ENCODE results near the gene ZNF23. TPM values are rescaled to one million over a fixed set of nuclear protein-coding genes. Genes with fewer than 3 reads are reported as not detected.
A peak's percentile ranks its signal among the peaks of the same experiment; 100 is the strongest.

Gene ZNF23
- total and polyA plus RNA-seq, 5 experiments from 2014 or later: 8.3 to 18.2 (median 9.6) TPM

- POLR2A ChIA-PET: interaction anchor here (4.6 kb wide), 1 partner anchor 24 kb away, joined by 30 read pairs; no protein-coding TSS in a partner anchor
- no peaks in the 10 kb centered on the region for H3K27me3 Mint-ChIP-seq
- H3K4me1 Mint-ChIP-seq: peaks cover 15 to 39% (median 29%) of the 10 kb centered on the region in 4 donors
- peaks cover 0 to under 1% (median 0%) of the 10 kb centered on the region in 9 donors for H3K9me3 Mint-ChIP-seq
- ATAC-seq: no peak
- DNase-seq: no peak
- H3K4me3 Mint-ChIP-seq: peak overlapping the region in 7 of 10 donors; percentile 9 to 96 (median 62)
- H3K27ac Mint-ChIP-seq: peak overlapping the region in 1 of 10 donors; percentile 48
- peaks cover 7 to 18% (median 7%) of the 10 kb centered on the region in 3 donors for H3K36me3 Mint-ChIP-seq
These were observed 1.8 kb downstream of the ZNF23 start for GRCh38 chr16:71460236-71460635.

GRCh38 chr16:71459510-71459909 lies 2.5 kb downstream of the ZNF23 start:
- Mint-ChIP-seq H3K9me3 (peaks cover 0 to 7% (median 0%) of the 10 kb centered on the region in 9 donors), H3K27ac (peak overlapping the region in 1 of 10 donors; percentile 16), H3K36me3 (peaks cover 14 to 25% (median 15%) of the 10 kb centered on the region in 3 donors), H3K4me1 (peaks cover 15 to 39% (median 29%) of the 10 kb centered on the region in 4 donors), H3K4me3 (no peak overlapping the region), H3K27me3 (no peaks in the 10 kb centered on the region)
- DNase-seq (no peak), ATAC-seq (no peak)
- POLR2A ChIA-PET: interaction anchor here (4.6 kb wide), 1 partner anchor 25 kb away, joined by 30 read pairs; no protein-coding TSS in a partner anchor

GRCh38 chr16:71456801-71457200 lies 5.2 kb downstream of the ZNF23 start:
- POLR2A ChIA-PET: no interaction called here
- Mint-ChIP-seq H3K27me3 (no peaks in the 10 kb centered on the region), H3K27ac (no peak overlapping the region), H3K4me1 (peaks cover 8 to 21% (median 18%) of the 10 kb centered on the region in 4 donors), H3K9me3 (peaks cover 3 to 27% (median 13%) of the 10 kb centered on the region in 9 donors), H3K36me3 (peaks cover 38 to 52% (median 41%) of the 10 kb centered on the region in 3 donors), H3K4me3 (no peak overlapping the region)
- DNase-seq: no peak
- ATAC-seq: no peak

GRCh38 chr16:71453036-71453435 lies 9.0 kb downstream of the ZNF23 start:
- Mint-ChIP-seq H3K36me3 (peaks cover 70 to 86% (median 79%) of the 10 kb centered on the region in 3 donors), H3K27me3 (no peaks in the 10 kb centered on the region), H3K4me3 (no peak overlapping the region), H3K9me3 (peaks cover 15 to 65% (median 46%) of the 10 kb centered on the region in 9 donors), H3K4me1 (peaks cover 0 to 4% (median 2%) of the 10 kb centered on the region in 4 donors), H3K27ac (no peak overlapping the region)
- ATAC-seq: no peak
- POLR2A ChIA-PET: no interaction called here
- DNase-seq: no peak

- POLR2A ChIA-PET: no interaction called here
- Mint-ChIP-seq H3K36me3 (peaks cover 60 to 68% (median 63%) of the 10 kb centered on the region in 3 donors), H3K9me3 (peaks cover 18 to 93% (median 62%) of the 10 kb centered on the region in 9 donors), H3K4me3 (no peak overlapping the region), H3K27me3 (no peaks in the 10 kb centered on the region), H3K27ac (no peak overlapping the region), H3K4me1 (no peaks in the 10 kb centered on the region)
- no peak for DNase-seq
- ATAC-seq: no peak
These were observed 13.0 kb downstream of the ZNF23 start for GRCh38 chr16:71449020-71449419.

GRCh38 chr16:71448274-71448866 lies 13.7 kb downstream of the ZNF23 start:
- DNase-seq: no peak
- Mint-ChIP-seq H3K4me3 (no peak overlapping the region), H3K27ac (no peak overlapping the region), H3K36me3 (peaks cover 56 to 62% (median 61%) of the 10 kb centered on the region in 3 donors), H3K4me1 (no peaks in the 10 kb centered on the region), H3K27me3 (no peaks in the 10 kb centered on the region), H3K9me3 (peaks cover 21 to 96% (median 62%) of the 10 kb centered on the region in 9 donors)
- POLR2A ChIA-PET: no interaction called here
- ATAC-seq: no peak

GRCh38 chr16:71443714-71444113 lies 18.3 kb downstream of the ZNF23 start:
- POLR2A ChIA-PET: no interaction called here
- H3K4me1 Mint-ChIP-seq: peaks cover 0 to 6% (median 1%) of the 10 kb centered on the region in 4 donors
- DNase-seq (no peak), ATAC-seq (no peak)
- H3K4me3 Mint-ChIP-seq: peak overlapping the region in 1 of 10 donors; percentile 1
- peaks cover 0 to 55% (median 23%) of the 10 kb centered on the region in 9 donors for H3K9me3 Mint-ChIP-seq
- peaks cover 0 to 28% (median 18%) of the 10 kb centered on the region in 5 donors for H3K27me3 Mint-ChIP-seq
- peaks cover 10 to 21% (median 15%) of the 10 kb centered on the region in 3 donors for H3K36me3 Mint-ChIP-seq
- no peak overlapping the region for H3K27ac Mint-ChIP-seq

GRCh38 chr16:71442051-71442440 lies 20.0 kb downstream of the ZNF23 start, which contains the start of gene TLE7:
Gene TLE7 (minus strand): TSS chr16:71442054. CDS start chr16:71433324, 8,730 bp downstream.
- POLR2A ChIA-PET: no interaction called here
- no peak for DNase-seq
- Mint-ChIP-seq H3K4me3 (no peak within 1 kb of the TSS), H3K4me1 (peaks cover 0 to 6% (median 1%) of the 10 kb centered on the region in 4 donors), H3K27ac (no peak within 1 kb of the TSS), H3K27me3 (peaks cover 8 to 44% (median 32%) of the 10 kb centered on the region in 5 donors), H3K36me3 (peaks cover 0 to 7% (median 0%) of the 10 kb centered on the region in 3 donors), H3K9me3 (peaks cover 0 to 39% (median 12%) of the 10 kb centered on the region in 9 donors)
- ATAC-seq: no peak

- H3K4me3 Mint-ChIP-seq: no peak overlapping the region
- POLR2A ChIA-PET: no interaction called here
- peaks cover 10 to 50% (median 32%) of the 10 kb centered on the region in 5 donors for H3K27me3 Mint-ChIP-seq
- H3K4me1 Mint-ChIP-seq: peaks cover 0 to 6% (median 1%) of the 10 kb centered on the region in 4 donors
- H3K36me3 Mint-ChIP-seq: peaks cover 0 to 7% (median 0%) of the 10 kb centered on the region in 3 donors
- no peak for ATAC-seq
- DNase-seq: peak in 2 of 10 donors; percentile 18 to 29
- H3K27ac Mint-ChIP-seq: no peak overlapping the region
- H3K9me3 Mint-ChIP-seq: peaks cover 0 to 33% (median 12%) of the 10 kb centered on the region in 9 donors
These were observed 20.5 kb downstream of the ZNF23 start for GRCh38 chr16:71441348-71442050.

GRCh38 chr16:71440669-71441347 lies 21.2 kb downstream of the ZNF23 start:
- POLR2A ChIA-PET: no interaction called here
- peaks cover 0 to 7% (median 0%) of the 10 kb centered on the region in 3 donors for H3K36me3 Mint-ChIP-seq
- no peak for DNase-seq

GRCh38 chr16:71439523-71439922 lies 22.5 kb downstream of the ZNF23 start:
- no peak for ATAC-seq
- Mint-ChIP-seq H3K27ac (no peak overlapping the region), H3K4me1 (peaks cover 0 to 6% (median 1%) of the 10 kb centered on the region in 4 donors), H3K36me3 (peaks cover 0 to 7% (median 0%) of the 10 kb centered on the region in 3 donors), H3K4me3 (no peak overlapping the region), H3K9me3 (peaks cover 0 to 15% (median 9%) of the 10 kb centered on the region in 9 donors), H3K27me3 (peaks cover 10 to 60% (median 40%) of the 10 kb centered on the region in 5 donors)
- no peak for DNase-seq
- POLR2A ChIA-PET: no interaction called here

More at GRCh38 chr16:71440669-71441347, 21.2 kb downstream of the ZNF23 start:
- peaks cover 0 to 6% (median 1%) of the 10 kb centered on the region in 4 donors for H3K4me1 Mint-ChIP-seq
- H3K27ac Mint-ChIP-seq: no peak overlapping the region
- H3K9me3 Mint-ChIP-seq: peaks cover 0 to 27% (median 12%) of the 10 kb centered on the region in 9 donors
- no peak overlapping the region for H3K4me3 Mint-ChIP-seq
- peaks cover 10 to 57% (median 37%) of the 10 kb centered on the region in 5 donors for H3K27me3 Mint-ChIP-seq
- ATAC-seq: no peak

GRCh38 chr16:71436473-71436872 lies 25.6 kb downstream of the ZNF23 start:
- no peak overlapping the region for H3K27ac Mint-ChIP-seq
- DNase-seq (no peak), ATAC-seq (no peak)
- no peaks in the 10 kb centered on the region for H3K9me3 Mint-ChIP-seq
- no peaks in the 10 kb centered on the region for H3K36me3 Mint-ChIP-seq
- H3K4me3 Mint-ChIP-seq: no peak overlapping the region
- peaks cover 11 to 77% (median 45%) of the 10 kb centered on the region in 5 donors for H3K27me3 Mint-ChIP-seq
- peaks cover 0 to 6% (median 1%) of the 10 kb centered on the region in 4 donors for H3K4me1 Mint-ChIP-seq
- POLR2A ChIA-PET: no interaction called here

Data from naive thymus-derived CD8-positive, alpha-beta T cell (primary cell).